HG02610 (cell line): ENCODE results near the gene SEMA3D.

Experiments
- ATAC-seq: cut with Tn5 transposase; IDR thresholded peaks from one replicate; pipeline ENCODE4 v1.9.1; 2021; ENCODE audit warnings: mild to moderate bottlenecking, moderate library complexity; ENCODE audit not compliant: unreplicated experiment

The SEMA3D gene

DNA sequence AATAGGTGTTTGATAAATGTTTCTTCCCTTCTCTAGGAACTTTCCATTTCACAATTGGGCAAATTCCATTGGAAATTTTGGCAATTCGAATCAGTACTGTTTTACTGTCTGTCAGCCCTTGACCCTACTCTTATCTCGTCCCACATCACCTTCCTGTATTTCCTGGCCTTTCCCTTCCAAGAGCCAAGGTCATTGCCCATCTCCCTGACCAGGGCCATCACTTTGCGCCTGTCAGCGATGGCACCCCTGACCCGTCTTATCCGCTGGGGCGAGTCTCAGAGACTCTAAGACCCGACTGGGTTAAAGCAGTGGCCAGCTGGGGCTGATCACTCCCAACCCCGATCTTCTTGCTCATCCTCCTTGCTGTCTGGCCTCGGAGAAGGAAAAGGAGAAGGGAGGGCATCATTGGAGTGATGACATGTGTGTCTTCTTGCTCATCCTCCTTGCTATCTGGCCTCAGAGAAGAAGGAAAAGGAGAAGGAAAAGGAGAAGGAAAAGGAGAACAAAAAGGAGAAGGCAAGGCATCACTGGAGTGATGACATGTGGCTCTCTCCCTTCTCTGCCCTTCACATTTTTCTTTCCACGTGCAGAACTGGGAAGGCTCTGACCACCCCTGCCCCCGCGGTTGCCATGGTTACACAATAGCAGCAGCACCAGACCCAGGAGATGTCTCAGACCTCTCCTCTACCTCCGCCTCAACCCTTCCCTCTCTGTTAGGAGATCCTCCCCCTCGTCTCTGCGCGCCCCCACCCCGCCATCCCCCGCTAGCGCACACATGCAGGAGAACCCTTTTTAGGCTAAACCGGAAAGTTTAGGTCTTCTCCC lies 2.0 kb downstream of the SEMA3D start:
- no peak for ATAC-seq

DNA sequence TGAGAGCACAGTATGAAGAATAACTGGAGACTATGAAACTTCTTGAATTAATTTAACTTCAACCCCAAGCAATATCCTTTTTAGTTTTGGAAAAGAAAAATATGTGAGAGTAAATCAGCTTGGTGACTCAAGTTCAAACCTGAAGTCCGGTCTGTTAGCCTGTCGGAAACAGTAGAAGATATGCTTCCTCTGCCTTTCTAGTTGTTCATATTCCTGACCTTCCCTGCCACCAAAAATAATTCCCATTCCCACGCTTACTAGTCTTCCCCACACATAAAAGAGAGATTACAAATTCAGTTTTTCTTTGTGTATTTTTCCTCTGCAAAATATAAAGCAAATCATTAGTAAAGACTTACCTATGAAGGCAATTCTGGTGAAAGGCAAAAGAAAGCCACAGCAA lies 3.6 kb downstream of the SEMA3D start:
- ATAC-seq = no peak

DNA sequence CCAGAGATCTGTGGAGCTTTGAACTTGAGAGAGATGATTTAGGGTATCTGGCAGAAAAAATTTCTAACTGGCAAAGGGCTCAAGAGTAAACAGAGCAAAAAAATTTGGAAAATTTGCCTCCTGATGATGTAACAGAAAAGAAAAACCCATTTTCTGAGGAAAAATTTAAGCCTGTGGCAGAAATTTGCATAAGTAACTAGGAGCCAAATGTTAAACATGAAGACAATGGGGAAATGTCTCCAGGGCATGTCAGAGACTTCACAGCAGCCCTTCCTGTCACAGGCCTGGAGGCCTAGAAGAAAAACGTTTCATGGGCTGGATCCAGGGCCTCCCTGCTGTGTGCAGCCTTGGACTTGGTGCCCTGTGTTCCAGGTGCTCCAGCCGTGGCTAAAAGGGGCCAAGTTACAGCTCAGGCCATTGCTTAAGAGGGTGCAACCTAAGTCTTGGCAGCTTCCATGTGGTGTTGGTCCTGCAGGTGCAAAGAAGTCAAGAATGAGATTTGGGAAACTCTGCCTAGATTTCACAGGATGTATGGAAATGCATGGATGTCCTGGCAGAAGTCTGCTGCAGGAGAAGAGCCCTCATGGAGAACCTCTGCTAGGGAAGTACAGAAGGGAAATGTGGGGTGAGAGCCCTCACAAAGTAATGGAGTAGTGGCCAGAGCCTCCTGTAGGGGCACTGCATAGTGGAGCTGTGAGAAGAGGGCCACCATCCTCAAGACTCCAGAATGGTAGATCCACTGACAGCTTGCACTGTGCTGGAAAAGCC lies 8.1 kb downstream of the SEMA3D start:
- ATAC-seq = no peak

DNA sequence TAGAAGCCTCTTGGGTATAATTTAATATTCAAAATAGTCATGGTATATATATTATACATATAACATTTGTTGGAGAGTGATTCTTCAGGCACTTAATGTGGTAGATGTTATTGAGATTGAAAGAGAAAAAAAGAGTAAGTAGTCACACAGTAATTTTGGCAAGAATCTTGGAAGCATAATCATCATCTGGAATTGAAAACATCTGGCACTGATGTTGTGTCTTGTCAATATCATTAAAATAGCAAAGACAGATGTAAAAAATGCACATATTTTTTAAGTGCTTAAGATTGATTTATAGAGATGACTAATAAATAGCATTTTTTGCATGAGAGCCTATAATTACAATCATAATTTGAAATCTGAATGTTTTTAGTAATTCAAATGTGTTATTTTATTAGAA lies 9.5 kb downstream of the SEMA3D start:
- no peak for ATAC-seq

DNA sequence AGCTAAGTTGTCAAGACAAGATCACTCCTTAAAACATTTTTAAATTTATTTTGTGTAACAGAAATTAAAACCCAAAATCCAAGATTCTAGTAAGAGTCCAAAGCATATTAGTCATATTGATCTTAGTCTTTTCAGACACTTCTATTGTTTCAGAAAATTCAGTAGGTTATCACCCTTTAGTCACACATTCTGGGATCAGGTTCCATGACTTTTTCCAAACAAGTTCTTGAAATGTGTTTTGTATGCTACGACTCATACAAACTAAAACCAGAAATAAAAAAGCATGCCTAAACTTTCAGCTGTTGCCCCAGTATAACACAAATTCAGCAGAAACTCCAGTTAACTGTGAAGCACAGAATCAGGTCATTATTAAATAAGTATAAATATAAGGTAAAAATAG lies 10.7 kb downstream of the SEMA3D start:
- ATAC-seq = no peak

DNA sequence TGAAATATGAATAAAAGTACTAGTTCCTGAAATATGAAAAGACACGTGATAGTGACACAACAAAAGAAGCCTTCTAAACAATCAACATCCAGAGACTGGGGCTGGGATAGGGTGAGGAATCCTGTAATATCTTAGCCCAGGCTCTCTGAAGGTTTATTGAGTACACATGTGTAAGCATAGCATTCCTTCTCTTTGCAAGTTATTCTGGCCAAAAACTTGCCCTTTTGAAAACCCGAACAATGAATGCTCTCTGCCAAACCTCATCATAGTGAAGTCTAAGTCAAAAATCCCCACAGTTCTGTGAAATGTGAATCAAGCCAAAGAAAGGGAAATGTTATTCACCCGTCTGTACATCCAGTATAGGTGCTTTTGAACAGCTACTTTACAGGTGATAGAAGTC lies 11.6 kb downstream of the SEMA3D start:
- no peak for ATAC-seq

DNA sequence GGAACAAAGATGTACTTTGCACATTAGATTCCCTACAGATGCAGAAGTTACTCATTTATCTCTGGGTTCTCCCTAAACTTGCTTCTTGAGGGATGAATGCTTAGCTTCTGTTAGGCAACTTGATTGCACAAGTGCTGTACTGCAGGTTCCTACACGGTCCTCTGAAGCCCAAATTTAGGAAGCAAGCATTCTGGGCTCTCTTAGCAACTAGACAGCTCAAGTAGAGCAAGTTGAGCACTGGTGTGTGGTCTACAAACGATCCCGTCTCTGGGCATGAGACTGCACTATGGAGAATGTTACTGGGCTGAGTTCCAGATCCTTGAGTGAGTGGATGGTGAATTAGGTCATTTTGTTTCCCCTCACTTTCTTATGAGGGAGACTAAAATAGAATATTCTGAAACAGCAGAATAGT lies 14.3 kb downstream of the SEMA3D start:
- no peak for ATAC-seq

DNA sequence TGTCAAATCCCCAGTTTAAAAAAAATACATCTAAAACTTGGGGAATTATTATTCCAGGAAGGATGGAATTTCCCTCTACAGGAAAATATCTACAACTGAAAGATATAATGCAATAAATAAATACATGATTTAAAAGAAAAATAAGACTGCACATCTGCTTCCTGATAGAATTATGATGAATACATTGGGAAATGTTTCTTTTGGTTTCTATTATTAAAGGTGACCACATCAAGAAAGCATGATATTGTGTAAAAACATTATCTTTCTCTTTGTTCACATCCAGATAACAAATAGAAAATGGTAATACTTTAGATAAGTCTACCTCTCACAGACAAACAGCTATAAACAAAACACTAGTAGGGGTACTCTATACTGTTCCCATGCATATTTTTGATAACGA lies 19.2 kb downstream of the SEMA3D start:
- no peak for ATAC-seq

DNA sequence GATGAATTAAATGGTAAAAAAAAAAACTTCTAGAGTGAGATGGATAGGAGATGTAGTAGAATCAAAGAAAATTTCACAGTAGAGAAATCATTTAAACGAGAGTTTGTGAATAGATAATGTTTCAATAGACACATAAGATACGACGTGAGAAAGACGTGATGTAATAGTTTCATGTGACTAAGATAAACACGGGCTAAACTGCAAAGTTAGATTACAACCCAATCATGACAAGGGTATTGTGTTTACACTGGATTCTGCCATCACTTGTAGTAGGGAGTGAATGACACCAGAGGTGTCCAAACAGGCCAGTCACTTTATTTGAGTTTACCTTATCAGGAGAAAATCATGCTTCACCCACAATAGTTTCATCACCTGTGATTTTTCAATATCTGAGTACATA lies 21.6 kb downstream of the SEMA3D start:
- ATAC-seq = no peak

DNA sequence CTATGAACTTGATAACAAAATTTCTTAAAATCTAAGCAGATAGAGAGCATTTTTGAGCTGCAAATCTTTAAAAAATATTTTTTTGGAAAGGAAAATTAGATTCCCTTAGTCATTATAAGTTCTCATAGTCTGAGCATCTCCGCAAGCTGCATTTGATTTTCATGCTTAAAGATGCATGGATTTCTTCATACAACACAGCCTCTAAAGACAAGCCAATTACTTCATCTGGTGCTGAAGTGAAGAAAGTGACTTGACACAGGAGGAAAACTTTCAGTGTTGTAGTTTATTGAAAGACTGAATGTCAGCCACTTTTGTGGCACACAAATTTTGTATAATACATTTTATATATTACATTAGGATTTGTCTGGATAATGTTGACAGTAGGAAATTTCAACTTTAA lies 22.5 kb downstream of the SEMA3D start:
- no peak for ATAC-seq

DNA sequence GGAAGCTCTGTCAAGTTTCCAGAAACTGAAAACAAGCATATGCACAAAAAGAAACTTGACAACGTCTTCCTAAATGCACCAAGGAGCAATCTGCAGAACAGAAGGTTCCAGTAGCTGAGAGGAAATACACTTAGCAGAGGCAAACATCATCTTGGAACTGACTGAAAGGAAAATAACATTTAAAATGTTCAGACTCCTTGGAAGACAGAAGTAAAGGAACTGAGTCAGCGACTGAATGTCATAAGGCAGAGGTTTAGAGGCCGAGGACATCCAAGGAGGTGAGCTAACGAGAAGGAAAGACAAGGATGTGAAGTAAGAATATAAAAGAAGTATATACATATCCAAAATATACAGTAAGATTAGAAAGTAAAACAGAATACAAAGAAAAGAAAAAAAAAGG lies 24.1 kb downstream of the SEMA3D start:
- no peak for ATAC-seq

DNA sequence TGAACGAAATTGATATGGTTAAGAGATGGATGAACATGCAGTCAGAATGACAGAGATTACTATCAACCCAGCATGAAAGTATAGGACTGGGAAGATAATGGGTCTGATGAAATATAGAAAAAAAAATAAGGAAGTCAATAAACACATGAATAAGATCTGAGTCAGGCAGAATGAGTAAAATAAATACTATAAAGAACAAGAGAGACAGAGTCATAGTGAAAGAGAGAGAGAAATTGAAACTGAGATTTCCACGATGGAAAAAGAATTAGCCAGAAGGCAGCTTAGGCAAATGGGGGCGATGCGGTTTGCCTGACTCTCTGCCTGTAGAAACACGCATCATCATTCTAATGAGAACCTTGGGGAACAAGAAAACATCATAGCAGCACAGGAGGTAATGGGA lies 26.6 kb downstream of the SEMA3D start:
- ATAC-seq = peak; percentile 58

DNA sequence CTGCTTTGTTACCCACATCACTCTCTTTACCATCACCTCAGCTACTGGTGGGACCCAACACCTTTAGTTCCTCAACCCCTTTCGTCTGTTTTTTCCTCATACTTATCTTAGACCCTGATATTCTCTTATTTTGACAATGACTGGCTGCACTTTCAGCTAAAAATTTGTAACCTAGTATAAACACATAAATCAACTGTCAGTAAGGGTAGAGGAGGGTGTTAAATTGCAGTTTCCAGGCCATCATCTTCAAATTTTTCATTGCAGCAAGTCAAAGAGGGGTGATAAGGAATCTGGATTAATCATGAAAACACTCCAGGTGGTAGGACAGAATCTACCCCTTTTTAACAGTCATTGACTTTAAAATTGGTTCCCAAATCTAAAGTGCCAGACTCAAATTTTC lies 27.9 kb downstream of the SEMA3D start:
- no peak for ATAC-seq

DNA sequence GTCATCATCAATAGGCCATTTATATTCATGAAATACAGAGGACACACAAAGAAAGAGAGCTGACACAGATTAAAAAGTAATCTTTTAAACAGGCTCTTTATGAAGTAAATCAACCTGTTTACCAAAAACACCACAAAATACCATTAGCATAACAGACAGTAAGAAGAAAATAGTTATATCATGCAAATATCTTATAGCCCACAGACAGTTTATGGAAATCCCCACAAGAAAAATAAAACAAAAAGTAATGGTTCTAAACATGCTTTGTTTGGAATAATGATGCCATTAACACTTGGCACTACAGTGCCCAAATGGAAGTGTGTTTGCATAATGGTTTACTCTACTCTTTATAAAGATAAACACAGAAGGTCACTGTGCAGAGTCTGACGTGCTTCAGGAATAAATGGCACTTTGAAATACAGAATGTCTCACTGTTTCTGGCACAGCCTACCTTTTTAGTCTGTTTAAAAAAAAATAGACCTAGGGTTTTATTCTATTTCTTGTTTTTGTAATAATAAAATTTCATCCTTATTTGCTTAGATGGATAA lies 30.1 kb downstream of the SEMA3D start:
- ATAC-seq = no peak

DNA sequence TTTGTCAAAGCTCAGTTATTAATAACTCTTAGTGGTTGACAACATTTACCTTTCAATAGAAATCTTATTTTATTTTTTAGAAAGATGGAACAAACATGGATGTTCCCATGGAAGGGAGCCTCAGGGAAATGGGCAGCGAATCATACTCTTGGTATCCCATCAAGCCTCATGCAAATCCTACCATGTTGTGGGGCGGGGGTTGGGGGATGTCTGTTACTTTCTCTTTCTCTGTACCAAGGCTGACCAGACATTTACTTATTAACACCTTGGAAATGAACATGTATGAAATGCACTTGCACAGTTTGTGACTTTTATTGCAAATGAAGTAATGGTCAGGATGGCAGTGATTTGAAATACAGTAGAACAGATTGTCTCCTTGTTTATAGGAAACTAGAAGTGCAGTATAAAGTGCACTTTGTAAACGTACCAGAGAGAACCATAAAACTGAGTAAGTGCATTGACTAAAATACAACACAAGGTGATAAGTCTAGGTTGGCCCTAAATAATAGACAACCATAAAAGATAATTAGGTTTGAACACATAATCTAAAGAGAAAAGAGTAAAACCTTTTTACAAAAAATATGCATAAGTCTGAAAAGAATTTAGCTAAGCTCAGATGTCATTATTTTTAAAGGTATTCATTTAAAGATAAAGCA lies 32.4 kb downstream of the SEMA3D start:
- ATAC-seq = no peak

DNA sequence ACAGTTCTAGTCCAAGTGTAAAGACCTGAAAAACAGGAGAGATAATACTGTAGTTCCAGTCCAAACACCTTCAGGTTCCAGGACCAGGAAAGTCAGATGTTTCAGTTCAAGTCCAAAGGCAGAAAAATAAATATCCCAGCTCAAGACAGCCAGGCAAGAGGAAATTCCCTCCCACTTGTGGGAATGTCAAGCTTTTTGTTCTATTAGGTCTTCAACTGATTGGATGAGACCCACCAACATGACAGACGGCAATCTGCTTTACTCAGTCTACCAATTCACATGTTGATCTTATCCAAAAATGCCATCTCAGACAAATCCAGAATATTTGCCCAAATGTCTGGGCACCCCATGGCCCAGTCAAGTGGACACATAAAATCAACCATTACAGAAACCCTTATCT lies 33.1 kb downstream of the SEMA3D start:
- no peak for ATAC-seq

DNA sequence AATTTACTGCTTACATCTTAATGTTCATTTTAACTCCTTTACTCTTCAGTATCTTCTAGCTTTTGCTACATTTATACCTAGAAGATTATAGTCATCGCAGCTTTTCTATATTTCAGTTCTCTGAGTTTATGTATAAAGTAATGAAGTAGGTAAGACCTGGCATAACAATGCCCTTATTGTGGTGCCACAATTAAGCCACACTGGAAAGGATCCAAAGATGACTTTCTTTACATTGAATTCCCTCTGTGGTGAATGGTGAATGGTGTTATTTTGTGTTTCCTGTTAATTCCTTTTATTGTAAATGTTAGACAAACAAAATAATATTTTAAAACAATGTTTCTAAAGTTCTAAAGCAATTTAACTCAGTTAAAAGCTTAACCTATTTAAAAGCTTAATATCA lies 36.2 kb downstream of the SEMA3D start:
- ATAC-seq = no peak

DNA sequence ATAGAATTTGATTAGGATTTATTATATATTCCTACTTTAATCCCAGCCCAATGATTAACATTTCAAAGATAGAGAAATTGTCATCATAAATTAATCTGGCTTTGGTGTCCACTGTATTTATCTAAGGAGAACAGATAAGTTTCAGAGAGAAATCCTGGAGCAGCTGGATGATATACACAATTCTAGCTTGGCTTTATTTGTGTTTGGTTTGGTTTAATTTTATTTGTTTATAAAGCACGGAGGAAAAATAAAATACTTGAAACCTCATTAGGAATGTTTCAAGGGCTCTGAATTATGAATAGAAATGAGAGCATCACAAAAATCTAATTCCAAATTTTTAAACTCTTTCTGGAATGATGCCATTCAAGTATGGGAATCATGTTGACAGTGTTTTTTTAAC lies 42.1 kb downstream of the SEMA3D start:
- no peak for ATAC-seq

DNA sequence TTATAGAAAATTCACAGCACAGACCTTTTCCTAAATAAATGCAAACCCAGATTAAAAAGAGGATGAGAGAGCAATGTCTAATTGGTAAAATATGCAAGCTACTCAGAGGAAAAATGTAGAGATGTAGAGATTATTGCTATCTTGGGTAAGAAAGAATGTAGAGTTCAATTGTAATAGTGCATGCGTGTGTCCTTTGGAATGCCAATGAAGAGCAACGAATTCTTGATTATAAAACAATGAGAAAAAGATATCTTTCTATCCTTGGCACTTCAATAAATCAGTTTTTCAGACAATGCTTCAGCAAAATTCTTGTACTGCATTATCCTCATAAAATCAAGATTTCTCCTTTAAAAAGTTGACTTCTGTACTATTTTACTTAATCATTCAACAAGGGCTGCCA lies 50.9 kb downstream of the SEMA3D start:
- ATAC-seq = no peak

DNA sequence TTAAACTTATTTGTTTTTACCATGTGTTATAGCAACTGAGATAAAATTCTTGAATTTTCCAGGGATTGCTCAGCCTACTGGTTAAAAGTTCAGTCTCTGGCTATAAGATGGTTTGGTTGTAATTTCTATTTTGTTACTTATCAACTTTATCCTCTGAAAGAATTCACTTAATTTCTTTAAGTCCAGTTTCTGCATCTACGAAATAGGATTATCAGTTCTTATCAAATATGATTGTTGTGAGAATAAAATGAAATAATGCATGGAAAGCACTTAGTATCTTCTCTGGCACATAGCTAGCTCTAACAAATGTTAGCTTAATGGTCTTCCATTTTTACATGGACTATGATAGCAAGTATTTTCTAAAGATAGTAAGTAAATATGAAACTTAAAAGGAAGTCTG lies 53.3 kb downstream of the SEMA3D start:
- ATAC-seq = no peak

DNA sequence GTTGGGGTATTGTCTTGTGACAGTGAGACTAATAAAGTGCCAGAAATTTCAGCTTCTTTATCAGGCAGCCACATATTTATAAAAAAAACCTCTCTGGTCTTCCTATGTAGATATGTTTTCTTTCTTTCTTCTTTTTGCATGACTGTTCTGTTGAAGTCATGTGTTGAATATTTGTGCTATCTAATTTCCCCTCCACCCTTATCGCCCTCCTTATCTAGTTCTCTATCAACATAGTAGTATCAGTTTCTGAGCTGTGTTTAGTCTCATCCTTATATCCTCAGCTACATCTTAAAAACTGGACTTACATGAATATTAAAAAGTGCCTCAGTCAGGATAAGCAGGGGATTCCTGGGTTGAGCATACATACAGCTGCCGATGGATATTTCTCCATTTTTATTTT lies 53.9 kb downstream of the SEMA3D start:
- no peak for ATAC-seq

DNA sequence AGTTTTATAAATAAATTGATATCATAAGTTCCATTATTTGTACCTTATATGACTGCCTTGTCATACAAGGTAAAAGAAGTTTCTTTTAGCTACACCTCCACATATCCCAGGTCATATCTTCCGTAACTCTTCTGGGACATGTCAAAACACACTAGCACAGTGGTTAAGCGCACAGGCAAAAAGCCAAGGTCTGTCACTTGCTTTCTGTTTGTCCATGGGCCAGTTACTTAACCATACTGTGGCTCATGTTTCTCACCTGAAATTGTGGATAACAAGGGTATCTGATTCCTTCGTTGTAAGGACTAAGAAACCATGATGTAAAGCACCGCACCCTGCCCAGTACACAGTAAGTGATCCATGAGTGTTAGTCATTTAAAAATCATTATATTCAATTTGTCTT lies 56.2 kb downstream of the SEMA3D start:
- no peak for ATAC-seq
